ENCODE results near the gene FXYD1.
"Not testable (repeated sequence)": the region's sequence is repeated elsewhere in the genome, so short reads cannot be mapped to it uniquely, and the experiment has no call there.

FXYD1 gene

DNA sequence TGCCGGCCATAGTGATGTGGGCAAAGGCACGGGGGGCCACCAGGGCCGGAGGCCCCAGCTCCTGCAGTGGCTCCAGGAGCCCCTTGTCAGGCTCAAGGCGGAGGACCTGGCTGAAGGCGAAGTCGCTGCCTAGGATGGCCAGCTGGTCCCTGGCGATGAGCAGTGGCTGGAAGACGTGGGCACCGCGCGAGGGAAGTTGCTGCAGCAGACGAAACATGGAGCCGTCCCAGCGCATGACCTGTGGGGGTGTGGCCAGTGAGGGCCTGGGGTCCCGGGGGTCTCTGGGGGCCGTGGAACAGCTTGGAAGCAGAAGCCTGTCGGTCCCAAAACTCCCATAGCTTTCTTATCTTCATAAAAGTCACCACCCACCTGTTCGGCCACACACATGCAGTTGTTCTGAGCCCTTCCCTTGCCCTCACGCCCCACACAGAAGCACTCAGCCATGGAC lies 13.3 kb upstream of the FXYD1 start:
- Histone ChIP-seq H3K4me3 (ENCODE audit: low read length) (no peak overlapping the region), H3K36me3 (ENCODE audit: control insufficient read depth, insufficient read depth, low read length) (no peaks in the 10 kb centered on the region), H3K27ac (ENCODE audit: low read length) (no peak overlapping the region), H3K4me1 (ENCODE audit: control insufficient read depth, insufficient read depth, low read length) (0 out of 2 replicates have a peak, but pooled peaks cover 2% of the 10 kb centered on the region), H3K9me3 (ENCODE audit: control insufficient read depth, insufficient read depth, low read length) (no peaks in the 10 kb centered on the region), H3K27me3 (ENCODE audit: control insufficient read depth, insufficient read depth, low read length) (no peaks in the 10 kb centered on the region)
- WGBS (ENCODE audit: insufficient coverage, insufficient read length): no CpG with 5 or more reads among the region's 19 CpGs
- DNase-seq (ENCODE audit: low read depth, low spot score): no peak

- 0 out of 2 replicates have a peak, but pooled peaks cover 2% of the 10 kb centered on the region for H3K4me1 ChIP-seq (ENCODE audit: control insufficient read depth, insufficient read depth, low read length)
- H3K9me3 ChIP-seq (ENCODE audit: control insufficient read depth, insufficient read depth, low read length): no peaks in the 10 kb centered on the region
- no peak overlapping the region for H3K4me3 ChIP-seq (ENCODE audit: low read length)
- no peak for DNase-seq (ENCODE audit: low read depth, low spot score)
- no peaks in the 10 kb centered on the region for H3K27me3 ChIP-seq (ENCODE audit: control insufficient read depth, insufficient read depth, low read length)
- H3K27ac ChIP-seq (ENCODE audit: low read length): no peak overlapping the region
- no CpG with 5 or more reads among the region's 35 CpGs for WGBS (ENCODE audit: insufficient coverage, insufficient read length)
- H3K36me3 ChIP-seq (ENCODE audit: control insufficient read depth, insufficient read depth, low read length): no peaks in the 10 kb centered on the region
Observed at GRCh38 chr19:35125749-35126623, 12.6 kb upstream of the FXYD1 start.

GRCh38 chr19:35126624-35126959 lies 12.0 kb upstream of the FXYD1 start:
- H3K9me3 ChIP-seq (ENCODE audit: control insufficient read depth, insufficient read depth, low read length): no peaks in the 10 kb centered on the region
- H3K27me3 ChIP-seq (ENCODE audit: control insufficient read depth, insufficient read depth, low read length): no peaks in the 10 kb centered on the region
- H3K4me3 ChIP-seq (ENCODE audit: low read length): no peak overlapping the region
- no CpG with 5 or more reads among the region's 20 CpGs for WGBS (ENCODE audit: insufficient coverage, insufficient read length)
- no peaks in the 10 kb centered on the region for H3K36me3 ChIP-seq (ENCODE audit: control insufficient read depth, insufficient read depth, low read length)
- 0 out of 2 replicates have a peak, but pooled peaks cover 2% of the 10 kb centered on the region for H3K4me1 ChIP-seq (ENCODE audit: control insufficient read depth, insufficient read depth, low read length)
- H3K27ac ChIP-seq (ENCODE audit: low read length): no peak overlapping the region
- no peak for DNase-seq (ENCODE audit: low read depth, low spot score)

DNA sequence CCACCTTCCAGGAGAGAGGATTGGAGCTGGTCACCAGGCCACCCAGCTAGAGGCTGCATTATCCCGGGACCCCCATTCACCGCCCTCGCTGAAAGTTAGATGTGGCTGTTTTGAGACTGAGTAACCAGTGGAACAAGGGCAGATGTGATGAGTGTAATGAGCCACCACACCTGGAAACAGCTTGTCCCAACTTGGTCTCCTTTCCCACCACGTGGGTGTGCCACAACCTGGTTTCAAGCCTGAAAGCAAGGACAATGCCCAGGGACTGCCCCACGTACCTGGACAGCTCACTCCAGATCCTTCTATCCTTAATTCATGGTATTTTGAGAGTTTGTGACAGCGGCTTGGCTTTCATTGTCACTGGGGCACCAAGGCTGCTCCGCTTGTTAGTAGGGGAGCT lies 10.8 kb upstream of the FXYD1 start:
- no peak overlapping the region for H3K4me3 ChIP-seq (ENCODE audit: low read length)
- no peaks in the 10 kb centered on the region for H3K27me3 ChIP-seq (ENCODE audit: control insufficient read depth, insufficient read depth, low read length)
- no peak for DNase-seq (ENCODE audit: low read depth, low spot score)
- 0 out of 2 replicates have a peak, but pooled peaks cover 2% of the 10 kb centered on the region for H3K4me1 ChIP-seq (ENCODE audit: control insufficient read depth, insufficient read depth, low read length)
- no CpG with 5 or more reads among the region's 7 CpGs for WGBS (ENCODE audit: insufficient coverage, insufficient read length)
- no peaks in the 10 kb centered on the region for H3K36me3 ChIP-seq (ENCODE audit: control insufficient read depth, insufficient read depth, low read length)
- H3K9me3 ChIP-seq (ENCODE audit: control insufficient read depth, insufficient read depth, low read length): no peaks in the 10 kb centered on the region
- no peak overlapping the region for H3K27ac ChIP-seq (ENCODE audit: low read length)

DNA sequence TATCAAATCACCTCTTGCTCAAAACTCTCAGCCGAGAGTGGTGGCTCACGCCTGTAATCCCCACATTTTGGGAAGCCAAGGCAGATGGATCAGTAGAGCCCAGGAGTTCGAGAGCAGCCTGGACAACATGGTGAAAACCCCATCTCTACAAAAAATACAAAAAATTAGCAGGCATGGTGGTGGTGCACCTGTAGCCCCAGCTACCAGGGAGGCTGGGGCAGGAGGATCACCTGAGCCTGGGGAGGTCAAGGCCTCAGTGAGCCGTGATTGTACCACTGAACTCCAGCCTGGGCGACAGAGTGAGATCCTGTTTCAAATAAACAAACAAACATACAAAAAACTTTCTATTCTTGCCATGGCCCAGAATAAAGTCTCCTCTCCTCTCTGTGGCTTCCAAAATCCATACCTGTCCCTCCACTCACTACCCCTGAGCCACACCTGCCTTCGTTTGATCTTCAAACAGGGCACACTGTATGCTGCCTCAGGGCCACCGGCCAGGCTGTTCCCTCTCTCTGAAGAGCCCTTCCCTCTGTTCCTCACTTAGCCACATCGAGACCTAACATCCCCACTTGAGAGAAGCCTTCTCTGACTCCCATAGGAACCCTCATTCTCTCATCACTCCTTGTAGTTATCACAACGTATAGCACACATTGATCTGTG lies 10.1 kb upstream of the FXYD1 start:
- Histone ChIP-seq H3K4me1 (ENCODE audit: control insufficient read depth, insufficient read depth, low read length) (no peaks in the 10 kb centered on the region), H3K4me3 (ENCODE audit: low read length) (no peak overlapping the region), H3K9me3 (ENCODE audit: control insufficient read depth, insufficient read depth, low read length) (no peaks in the 10 kb centered on the region), H3K27me3 (ENCODE audit: control insufficient read depth, insufficient read depth, low read length) (no peaks in the 10 kb centered on the region), H3K36me3 (ENCODE audit: control insufficient read depth, insufficient read depth, low read length) (no peaks in the 10 kb centered on the region), H3K27ac (ENCODE audit: low read length) (no peak overlapping the region)
- no CpG with 5 or more reads among the region's 9 CpGs for WGBS (ENCODE audit: insufficient coverage, insufficient read length)
- no peak for DNase-seq (ENCODE audit: low read depth, low spot score)

GRCh38 chr19:35129724-35130274 lies 8.8 kb upstream of the FXYD1 start:
- not testable (repeated sequence) for H3K9me3 ChIP-seq (ENCODE audit: control insufficient read depth, insufficient read depth, low read length); H3K27ac ChIP-seq (ENCODE audit: low read length); H3K4me1 ChIP-seq (ENCODE audit: control insufficient read depth, insufficient read depth, low read length); DNase-seq (ENCODE audit: low read depth, low spot score); H3K4me3 ChIP-seq (ENCODE audit: low read length); H3K27me3 ChIP-seq (ENCODE audit: control insufficient read depth, insufficient read depth, low read length); H3K36me3 ChIP-seq (ENCODE audit: control insufficient read depth, insufficient read depth, low read length)
- no CpG with 5 or more reads among the region's 14 CpGs for WGBS (ENCODE audit: insufficient coverage, insufficient read length)

GRCh38 chr19:35130761-35131720 lies 7.6 kb upstream of the FXYD1 start:
- H3K27ac ChIP-seq (ENCODE audit: low read length): no peak overlapping the region

DNA sequence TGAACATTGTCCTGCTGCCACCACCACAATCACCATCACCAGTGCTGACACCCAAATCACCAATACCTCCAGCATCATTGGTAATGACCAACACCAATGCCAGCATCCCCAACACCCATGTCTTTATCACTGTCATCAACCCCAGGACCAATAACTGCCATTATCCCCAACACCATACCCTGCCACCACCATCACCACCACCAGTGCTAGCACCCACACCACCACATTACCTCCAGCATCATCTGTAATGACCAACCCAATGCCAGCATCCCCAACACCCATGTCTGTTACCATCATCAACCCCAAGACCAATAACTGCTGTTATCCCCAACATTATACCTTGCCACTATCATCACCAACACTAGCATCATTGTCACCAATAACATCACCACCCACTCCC lies 6.4 kb upstream of the FXYD1 start:
- no peak overlapping the region for H3K27ac ChIP-seq (ENCODE audit: low read length)

More at GRCh38 chr19:35130761-35131720, 7.6 kb upstream of the FXYD1 start:
- Histone ChIP-seq H3K4me3 (ENCODE audit: low read length) (no peak overlapping the region), H3K9me3 (ENCODE audit: control insufficient read depth, insufficient read depth, low read length) (no peaks in the 10 kb centered on the region), H3K36me3 (ENCODE audit: control insufficient read depth, insufficient read depth, low read length) (no peaks in the 10 kb centered on the region), H3K4me1 (ENCODE audit: control insufficient read depth, insufficient read depth, low read length) (no peaks in the 10 kb centered on the region), H3K27me3 (ENCODE audit: control insufficient read depth, insufficient read depth, low read length) (no peaks in the 10 kb centered on the region)
- DNase-seq (ENCODE audit: low read depth, low spot score): no peak
- no CpG with 5 or more reads among the region's 31 CpGs for WGBS (ENCODE audit: insufficient coverage, insufficient read length)

GRCh38 chr19:35133826-35134225 lies 4.8 kb upstream of the FXYD1 start:
- Histone ChIP-seq H3K27ac (ENCODE audit: low read length) (no peak overlapping the region), H3K4me3 (ENCODE audit: low read length) (no peak overlapping the region), H3K27me3 (ENCODE audit: control insufficient read depth, insufficient read depth, low read length) (no peaks in the 10 kb centered on the region), H3K4me1 (ENCODE audit: control insufficient read depth, insufficient read depth, low read length) (peaks cover under 1% of the 10 kb centered on the region; the same call in 1 of the 2 replicates), H3K9me3 (ENCODE audit: control insufficient read depth, insufficient read depth, low read length) (no peaks in the 10 kb centered on the region), H3K36me3 (ENCODE audit: control insufficient read depth, insufficient read depth, low read length) (no peaks in the 10 kb centered on the region)
- DNase-seq (ENCODE audit: low read depth, low spot score): no peak
- no CpG with 5 or more reads among the region's 11 CpGs for WGBS (ENCODE audit: insufficient coverage, insufficient read length)

More for the DNA sequence above, 6.4 kb upstream of the FXYD1 start:
- Histone ChIP-seq H3K27me3 (ENCODE audit: control insufficient read depth, insufficient read depth, low read length) (no peaks in the 10 kb centered on the region), H3K36me3 (ENCODE audit: control insufficient read depth, insufficient read depth, low read length) (no peaks in the 10 kb centered on the region), H3K9me3 (ENCODE audit: control insufficient read depth, insufficient read depth, low read length) (no peaks in the 10 kb centered on the region), H3K4me3 (ENCODE audit: low read length) (no peak overlapping the region), H3K4me1 (ENCODE audit: control insufficient read depth, insufficient read depth, low read length) (no peaks in the 10 kb centered on the region)
- DNase-seq (ENCODE audit: low read depth, low spot score): no peak

All from iPS DF 6.9 (cell line).